AG08395 (cell line): ENCODE data around the gene TEX101.
"Not testable (repeated sequence)": the region's sequence is repeated elsewhere in the genome, so short reads cannot be mapped to it uniquely, and the experiment has no call there.

Source experiments
- DNase-seq: peaks from one replicate; pipeline ENCODE4 v3.0.0; 2012; ENCODE audit warnings: mixed read lengths, low spot score

TEX101 gene

GRCh38 chr19:43420954-43421353, 6.3 kb downstream of the TEX101 start:
- no peak for DNase-seq

- DNase-seq: no peak
Observed at GRCh38 chr19:43422000-43422688, 7.5 kb downstream of the TEX101 start.

DNA sequence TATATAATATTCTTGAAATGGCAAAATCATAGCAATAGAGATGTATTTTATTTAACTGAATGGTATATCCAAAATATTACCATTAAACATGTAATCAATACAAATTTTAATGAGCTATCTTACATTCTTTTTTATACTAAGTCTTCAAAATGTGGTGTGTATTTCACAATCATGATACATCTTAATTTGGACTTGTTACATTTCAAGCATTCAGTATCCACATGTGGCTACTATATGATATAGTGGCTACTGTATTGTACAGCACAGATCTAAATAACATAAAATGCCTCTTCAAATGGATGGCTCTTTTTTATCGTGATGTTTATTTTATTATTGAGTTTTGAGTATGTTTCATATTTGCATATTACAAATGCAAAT, 8.0 kb downstream of the TEX101 start:
- DNase-seq: no peak

GRCh38 chr19:43423779-43424178, 9.1 kb downstream of the TEX101 start:
- DNase-seq: no peak

- DNase-seq: peak; percentile 31
Observed at GRCh38 chr19:43425567-43426392, 11.1 kb downstream of the TEX101 start.

- no peak for DNase-seq
Observed at GRCh38 chr19:43429395-43429794, 14.7 kb downstream of the TEX101 start.

DNA sequence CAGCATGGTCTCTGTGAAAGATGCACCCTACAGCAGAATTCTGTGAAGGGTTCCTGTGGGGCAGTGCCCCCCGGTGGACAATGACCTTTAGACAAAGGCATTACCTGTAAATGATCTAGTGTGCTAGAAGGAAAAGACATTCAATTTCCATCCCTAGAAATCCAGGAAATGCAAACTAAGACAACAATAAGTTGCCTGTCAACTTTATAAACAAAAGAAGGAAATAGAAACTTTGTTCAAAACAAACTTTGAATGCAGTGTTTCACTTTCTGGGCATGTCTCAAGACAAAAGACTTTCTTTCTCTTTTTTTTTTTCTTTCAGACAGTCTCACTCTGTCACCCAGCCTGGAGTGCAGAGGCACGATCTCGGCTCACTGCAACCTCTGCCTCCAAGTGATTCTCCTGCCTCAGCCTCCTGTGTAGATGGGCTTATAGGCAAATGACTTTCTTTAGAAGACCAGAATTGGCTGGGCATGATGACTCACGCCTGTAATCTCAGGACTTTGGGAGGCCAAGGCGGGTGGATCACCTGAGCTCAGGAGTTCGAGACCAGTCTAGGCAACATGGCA, 15.5 kb downstream of the TEX101 start:
- DNase-seq: no peak

DNA sequence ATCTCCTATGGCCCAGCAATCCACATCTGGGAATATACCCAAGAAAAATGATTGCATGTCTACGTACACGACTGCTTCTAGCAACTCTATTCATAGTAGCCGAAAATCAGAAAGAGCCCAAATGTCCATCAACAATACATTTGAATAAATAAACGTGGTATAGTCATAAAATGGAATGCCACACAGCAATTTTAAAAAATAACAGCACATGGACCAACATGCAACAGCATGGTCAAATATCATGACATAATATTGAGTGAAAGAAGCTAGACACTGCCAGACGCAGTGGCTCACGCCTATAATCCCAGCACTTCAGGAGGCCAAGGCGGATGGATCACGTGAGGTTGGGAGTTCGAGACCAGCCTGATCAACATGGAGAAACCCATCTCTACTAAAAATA, 16.3 kb downstream of the TEX101 start:
- DNase-seq: no peak

- no peak for DNase-seq
Observed at GRCh38 chr19:43433358-43433673, 18.6 kb downstream of the TEX101 start.

GRCh38 chr19:43433689-43434088, 19.0 kb downstream of the TEX101 start:
- no peak for DNase-seq

DNA sequence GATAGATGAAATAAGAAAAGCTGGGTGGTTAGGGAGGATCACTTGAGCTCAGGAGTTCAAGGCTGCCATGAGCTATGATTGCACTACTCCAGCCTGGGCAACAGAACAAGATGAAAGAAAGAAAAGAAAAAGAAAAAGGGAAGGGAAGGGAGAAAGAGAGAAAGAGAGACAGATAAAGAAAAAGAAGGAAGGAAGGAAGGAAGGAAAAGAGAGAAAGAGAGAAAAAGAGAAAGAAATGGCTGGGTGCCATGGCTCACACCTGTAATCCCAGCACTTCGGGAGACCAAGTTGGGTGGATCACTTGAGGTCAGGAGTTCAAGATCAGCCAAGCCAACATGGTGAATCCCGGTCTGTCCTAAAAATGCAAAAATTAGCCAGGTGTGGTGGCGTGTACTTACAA, 21.1 kb downstream of the TEX101 start:
- DNase-seq: no peak

DNA sequence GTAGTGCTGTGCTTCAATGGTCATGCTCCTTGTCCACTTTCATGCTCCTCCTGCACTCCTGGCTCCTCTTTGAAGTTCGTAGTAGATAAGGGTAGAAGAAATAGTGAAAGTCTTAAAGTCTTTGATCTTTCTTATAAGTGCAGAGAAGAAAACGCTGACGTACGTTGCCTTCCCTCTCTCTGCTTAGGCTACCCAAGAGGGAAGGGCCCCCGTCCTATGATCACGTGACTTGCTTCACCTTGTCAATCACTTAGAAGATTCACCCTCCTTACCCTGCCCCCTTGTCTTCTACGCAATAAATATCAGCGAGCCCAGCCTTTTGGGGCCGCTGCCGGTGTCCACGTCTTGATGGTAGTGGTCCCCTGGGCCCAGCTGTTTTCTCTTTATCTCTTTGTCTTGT, 22.6 kb downstream of the TEX101 start:
- DNase-seq: not testable (repeated sequence)

- DNase-seq: no peak
Observed at GRCh38 chr19:43437712-43438111, 23.0 kb downstream of the TEX101 start.

- DNase-seq: peak; percentile 90
Observed at GRCh38 chr19:43438291-43439031, 23.8 kb downstream of the TEX101 start.

DNA sequence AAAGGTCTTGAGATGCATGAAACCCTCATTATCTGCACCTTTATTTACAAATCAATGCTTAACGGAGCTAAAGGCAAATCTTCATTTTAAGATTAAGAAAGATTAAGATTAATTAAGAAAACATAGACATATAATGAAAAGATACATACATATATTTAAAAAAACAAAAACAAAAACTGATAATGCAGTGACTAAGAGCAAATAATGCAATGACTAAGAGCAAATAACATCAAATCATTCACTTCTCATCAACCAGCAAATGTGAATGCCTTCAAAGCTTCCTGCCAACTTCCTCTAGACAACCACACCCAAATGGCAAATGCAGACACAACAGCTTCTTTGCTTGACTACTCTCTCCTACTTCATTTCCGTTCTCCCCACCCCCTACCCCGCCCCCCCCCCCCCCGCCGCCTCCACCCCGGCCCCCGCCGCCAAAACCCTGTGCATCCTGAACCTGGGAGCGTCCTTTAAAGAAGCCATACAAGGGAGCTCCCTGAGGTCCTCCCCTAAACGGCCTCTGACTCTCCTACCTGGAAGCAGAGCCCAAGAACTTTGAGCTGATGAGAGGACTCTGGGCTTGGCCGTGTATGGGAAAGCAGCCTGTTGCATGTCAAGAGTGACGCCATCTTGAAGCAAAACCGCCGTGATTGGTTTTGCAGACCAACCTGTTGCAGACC, 24.5 kb downstream of the TEX101 start:
- peak; percentile 62 for DNase-seq

- DNase-seq: no peak
Observed at GRCh38 chr19:43439709-43440063, 25.0 kb downstream of the TEX101 start.

DNA sequence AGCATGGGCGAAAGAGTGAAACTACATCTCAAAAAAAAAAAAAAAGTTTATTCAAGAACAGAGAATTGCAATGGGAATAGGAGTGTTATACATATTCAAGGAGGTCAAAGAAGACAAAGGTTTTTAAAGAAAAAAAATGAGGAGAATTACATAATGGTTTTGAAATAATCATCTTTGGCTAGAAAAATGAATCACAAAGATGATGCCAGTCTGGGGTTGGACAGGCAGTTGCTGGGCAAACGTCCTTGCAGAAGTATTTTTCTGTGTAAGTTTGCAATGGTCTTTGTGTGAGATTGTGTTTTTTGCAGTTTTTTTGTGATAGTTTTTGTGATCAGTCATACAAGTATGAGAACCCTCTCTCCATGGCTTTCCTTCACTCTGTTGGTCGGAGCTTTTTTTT, 27.0 kb downstream of the TEX101 start:
- DNase-seq: no peak

DNA sequence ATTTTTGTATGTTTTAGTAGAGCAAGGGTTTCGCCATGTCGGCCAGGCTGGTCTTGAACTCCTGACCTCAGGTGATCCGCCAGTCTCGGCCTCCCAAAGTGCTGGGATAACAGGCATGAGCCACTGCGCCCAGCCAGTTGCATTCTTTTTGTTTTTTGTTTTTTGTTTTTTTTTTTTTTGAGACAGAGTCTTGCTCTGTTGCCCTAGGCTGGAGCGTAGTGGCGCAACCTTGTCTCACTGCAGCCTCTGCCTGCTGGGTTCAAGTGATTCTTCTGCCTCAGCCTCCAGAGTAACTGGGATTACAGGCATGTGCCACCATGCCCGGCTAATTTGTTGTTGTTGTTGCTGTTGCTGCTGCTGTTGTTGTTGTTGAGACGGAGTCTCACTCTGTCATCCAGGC, 29.4 kb downstream of the TEX101 start:
- not testable (repeated sequence) for DNase-seq

GRCh38 chr19:43444531-43445287, 30.0 kb downstream of the TEX101 start:
- no peak for DNase-seq

DNA sequence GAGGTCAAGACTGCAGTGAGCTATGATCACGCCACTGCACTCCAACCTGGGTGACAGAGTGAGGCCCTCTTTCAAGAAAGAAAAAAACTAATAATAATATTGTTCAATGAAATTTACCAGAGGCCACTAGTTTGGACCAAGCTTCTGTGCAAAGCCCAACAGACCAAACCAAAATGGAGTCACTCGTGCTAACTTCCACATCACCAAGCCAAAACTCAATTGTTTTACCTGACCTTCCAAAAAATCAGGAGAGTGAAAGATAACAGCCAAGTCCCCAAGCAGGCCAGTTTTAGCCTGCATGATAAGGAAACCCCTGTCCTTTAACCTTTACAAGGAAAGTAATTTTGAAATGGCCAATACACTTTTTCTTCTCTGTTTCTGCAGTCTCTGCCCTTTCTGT, 30.7 kb downstream of the TEX101 start:
- no peak for DNase-seq

GRCh38 chr19:43446746-43447489, 32.2 kb downstream of the TEX101 start:
- peak; percentile 84 for DNase-seq
